ENCODE measurements around the gene LGR5.

LGR5 gene

GRCh38 chr12:71585218-71585617 is 145.6 kb downstream of the LGR5 start:
- no peak for DNase-seq
- intact Hi-C loops (cut with DNase I), result no loop called here

- intact Hi-C loops (cut with DNase I), result no loop called here
- no peak for DNase-seq
These were observed 147.4 kb downstream of the LGR5 start for GRCh38 chr12:71587012-71587411.

- intact Hi-C loops (cut with DNase I), result no loop called here
- DNase-seq, result no peak
These were observed 149.9 kb downstream of the LGR5 start for GRCh38 chr12:71589478-71589881.

GRCh38 chr12:71591601-71592000 is 152.0 kb downstream of the LGR5 start:
- no peak for DNase-seq
- intact Hi-C loops (cut with DNase I), result no loop called here

GRCh38 chr12:71592841-71593240 is 153.2 kb downstream of the LGR5 start:
- intact Hi-C loops (cut with DNase I), result no loop called here
- no peak for DNase-seq

GRCh38 chr12:71594214-71594948 is 154.8 kb downstream of the LGR5 start:
- intact Hi-C loops (cut with DNase I), result no loop called here
- DNase-seq, result no peak

GRCh38 chr12:71599210-71599609 is 159.6 kb downstream of the LGR5 start:
- intact Hi-C loops (cut with DNase I), result no loop called here

GRCh38 chr12:71601546-71601945 is 161.9 kb downstream of the LGR5 start:
- intact Hi-C loops (cut with DNase I), result no loop called here
- DNase-seq, result no peak

More at GRCh38 chr12:71599210-71599609, 159.6 kb downstream of the LGR5 start:
- DNase-seq, result no peak

GRCh38 chr12:71602761-71603577 is 163.4 kb downstream of the LGR5 start:
- no peak for DNase-seq
- intact Hi-C loops (cut with DNase I), result no loop called here

- intact Hi-C loops (cut with DNase I), result no loop called here
- DNase-seq, result no peak
These were observed 165.4 kb downstream of the LGR5 start for GRCh38 chr12:71605039-71605438.

GRCh38 chr12:71607494-71608330 is 168.1 kb downstream of the LGR5 start:
- intact Hi-C loops (cut with DNase I), result no loop called here
- DNase-seq, result peak in 2 of 10 donors; percentile 27 to 59

- intact Hi-C loops (cut with DNase I), result no loop called here
- no peak for DNase-seq
These were observed 170.6 kb downstream of the LGR5 start for GRCh38 chr12:71610031-71610795.

- intact Hi-C loops (cut with DNase I), result no loop called here
- no peak for DNase-seq
These were observed 182.3 kb downstream of the LGR5 start for GRCh38 chr12:71621938-71622337.

- intact Hi-C loops (cut with DNase I), result no loop called here
- peak in 1 of 10 donors; percentile 26 for DNase-seq
These were observed 185.9 kb downstream of the LGR5 start for GRCh38 chr12:71625476-71625875.

- DNase-seq, result no peak
- intact Hi-C loops (cut with DNase I), result no loop called here
These were observed 186.5 kb downstream of the LGR5 start for GRCh38 chr12:71626098-71626497.

GRCh38 chr12:71626768-71627167 is 187.2 kb downstream of the LGR5 start:
- intact Hi-C loops (cut with DNase I), result no loop called here
- no peak for DNase-seq

- no peak for DNase-seq
- intact Hi-C loops (cut with DNase I), result no loop called here
These were observed 187.9 kb downstream of the LGR5 start for GRCh38 chr12:71627438-71628002.

All from posterior cingulate gyrus (tissue), 11 donors.